BLaER1 (cell line): ENCODE results near the gene TMEM167A.
"Not testable (repeated sequence)": the region's sequence is repeated elsewhere in the genome, so short reads cannot be mapped to it uniquely, and the experiment has no call there.

Experiments used
- H3K27ac ChIP-seq: shearing (Covaris generic); formaldehyde crosslinking; 2 replicates; pipeline ENCODE4 v1.8.1; 2022
- H3K27me3 ChIP-seq: shearing (Covaris generic); formaldehyde crosslinking; 2 replicates; pipeline ENCODE4 v1.8.1; 2022
- H3K36me3 ChIP-seq: shearing (Covaris generic); formaldehyde crosslinking; 2 replicates; pipeline ENCODE4 v1.8.1; 2022
- H3K4me1 ChIP-seq: shearing (Covaris generic); formaldehyde crosslinking; 2 replicates; pipeline ENCODE4 v1.8.1; 2022
- H3K4me2 ChIP-seq: shearing (Covaris generic); formaldehyde crosslinking; 2 replicates; pipeline ENCODE4 v1.8.1; 2022
- H3K4me3 ChIP-seq: shearing (Covaris generic); formaldehyde crosslinking; 2 replicates; pipeline ENCODE4 v1.8.1; 2022
- H3K9ac ChIP-seq: shearing (Covaris generic); formaldehyde crosslinking; 2 replicates; pipeline ENCODE4 v1.8.1; 2022
- H3K9me3 ChIP-seq: shearing (Covaris generic); formaldehyde crosslinking; 2 replicates; pipeline ENCODE4 v1.8.1; 2022
- H4K20me1 ChIP-seq: shearing (Covaris generic); formaldehyde crosslinking; 2 replicates; pipeline ENCODE4 v1.8.1; 2022
- Cebpa-rat ChIP-seq: shearing (Covaris generic); IDR thresholded peaks from 2 replicates; pipeline ENCODE4 v1.8.1; 2022

The TMEM167A gene

GRCh38 chr5:83092619-83093018, 15.4 kb upstream of the TMEM167A start:
- H3K4me1 ChIP-seq, result peaks cover 23% of the 10 kb centered on the region
- H3K36me3 ChIP-seq, result peaks cover 9% of the 10 kb centered on the region; the same call in 1 of the 2 replicates
- H3K4me3 ChIP-seq, result no peak overlapping the region
- no peak overlapping the region for H3K27ac ChIP-seq
- H3K27me3 ChIP-seq, result no peaks in the 10 kb centered on the region
- H3K4me2 ChIP-seq, result peak overlapping the region; percentile 20; the same call in 1 of the 2 replicates
- H4K20me1 ChIP-seq, result no peaks in the 10 kb centered on the region
- no peak overlapping the region for H3K9ac ChIP-seq
- peaks cover 57% of the 10 kb centered on the region for H3K9me3 ChIP-seq
- TF ChIP-seq Cebpa-rat, result no peak

- TF ChIP-seq Cebpa-rat, result no peak
- no peaks in the 10 kb centered on the region for H4K20me1 ChIP-seq
- H3K4me3 ChIP-seq, result no peak overlapping the region
- no peak overlapping the region for H3K9ac ChIP-seq
- no peak overlapping the region for H3K27ac ChIP-seq
- 0 out of 2 replicates have a peak, but pooled peaks cover 4% of the 10 kb centered on the region for H3K36me3 ChIP-seq
- peaks cover 23% of the 10 kb centered on the region for H3K4me1 ChIP-seq
- no peak overlapping the region for H3K4me2 ChIP-seq
- peaks cover 45% of the 10 kb centered on the region for H3K9me3 ChIP-seq
- H3K27me3 ChIP-seq, result no peaks in the 10 kb centered on the region
Observed at GRCh38 chr5:83090169-83090568, 13.0 kb upstream of the TMEM167A start.

GRCh38 chr5:83085106-83085505, 7.9 kb upstream of the TMEM167A start:
- Histone ChIP-seq H3K4me2 (no peak overlapping the region), H3K27me3 (no peaks in the 10 kb centered on the region), H4K20me1 (no peaks in the 10 kb centered on the region), H3K27ac (no peak overlapping the region), H3K9me3 (peaks cover 13% of the 10 kb centered on the region), H3K36me3 (0 out of 2 replicates have a peak, but pooled peaks cover 3% of the 10 kb centered on the region), H3K4me1 (no peaks in the 10 kb centered on the region), H3K9ac (no peak overlapping the region), H3K4me3 (no peak overlapping the region)
- TF ChIP-seq Cebpa-rat, result no peak

GRCh38 chr5:83084336-83084735, 7.1 kb upstream of the TMEM167A start:
- Histone ChIP-seq H3K9me3 (peaks cover 5% of the 10 kb centered on the region; the same call in 1 of the 2 replicates), H3K27ac (no peak overlapping the region), H3K4me1 (no peaks in the 10 kb centered on the region), H3K4me3 (no peak overlapping the region), H4K20me1 (no peaks in the 10 kb centered on the region), H3K9ac (no peak overlapping the region), H3K27me3 (no peaks in the 10 kb centered on the region), H3K36me3 (no peaks in the 10 kb centered on the region), H3K4me2 (no peak overlapping the region)
- no peak for TF ChIP-seq Cebpa-rat

- peaks cover 11% of the 10 kb centered on the region for H3K4me1 ChIP-seq
- H3K36me3 ChIP-seq, result no peaks in the 10 kb centered on the region
- H3K9me3 ChIP-seq, result no peaks in the 10 kb centered on the region
- no peak overlapping the region for H3K27ac ChIP-seq
- H3K4me3 ChIP-seq, result no peak overlapping the region
- H3K4me2 ChIP-seq, result no peak overlapping the region
- no peaks in the 10 kb centered on the region for H3K27me3 ChIP-seq
- no peak overlapping the region for H3K9ac ChIP-seq
- no peak for TF ChIP-seq Cebpa-rat
- no peaks in the 10 kb centered on the region for H4K20me1 ChIP-seq
Observed at GRCh38 chr5:83082750-83083149, 5.6 kb upstream of the TMEM167A start.

GRCh38 chr5:83077662-83078261, 568 bp upstream of the TMEM167A start:
- peaks cover 27% of the 10 kb centered on the region for H3K36me3 ChIP-seq
- H3K4me2 ChIP-seq, result peak overlapping the region; percentile 87
- no peak for TF ChIP-seq Cebpa-rat
- no peaks in the 10 kb centered on the region for H3K27me3 ChIP-seq
- peak overlapping the region; percentile 83 for H3K9ac ChIP-seq
- H3K4me3 ChIP-seq, result peak overlapping the region; percentile 73
- H3K4me1 ChIP-seq, result peaks cover 25% of the 10 kb centered on the region
- peak overlapping the region; percentile 81 for H3K27ac ChIP-seq
- H3K9me3 ChIP-seq, result no peaks in the 10 kb centered on the region
- H4K20me1 ChIP-seq, result peaks cover 22% of the 10 kb centered on the region

GRCh38 chr5:83072966-83073365, 4.2 kb downstream of the TMEM167A start:
- Histone ChIP-seq H4K20me1 (peaks cover 68% of the 10 kb centered on the region), H3K4me2 (no peak overlapping the region), H3K27ac (no peak overlapping the region), H3K9me3 (no peaks in the 10 kb centered on the region), H3K9ac (no peak overlapping the region), H3K27me3 (no peaks in the 10 kb centered on the region), H3K4me1 (peaks cover 15% of the 10 kb centered on the region), H3K4me3 (no peak overlapping the region), H3K36me3 (peaks cover 32% of the 10 kb centered on the region)
- TF ChIP-seq Cebpa-rat, result no peak

GRCh38 chr5:83071286-83072051, 5.7 kb downstream of the TMEM167A start:
- Histone ChIP-seq H3K4me1 (peaks cover 13% of the 10 kb centered on the region), H3K9ac (no peak overlapping the region), H3K27me3 (no peaks in the 10 kb centered on the region), H3K9me3 (no peaks in the 10 kb centered on the region), H3K4me3 (no peak overlapping the region), H3K4me2 (no peak overlapping the region), H3K27ac (no peak overlapping the region), H3K36me3 (peaks cover 40% of the 10 kb centered on the region), H4K20me1 (peaks cover 80% of the 10 kb centered on the region)
- no peak for TF ChIP-seq Cebpa-rat

- H3K27me3 ChIP-seq, result no peaks in the 10 kb centered on the region
- H3K27ac ChIP-seq, result no peak overlapping the region
- H3K9me3 ChIP-seq, result no peaks in the 10 kb centered on the region; the same call in 1 of the 2 replicates
- H3K36me3 ChIP-seq, result peaks cover 37% of the 10 kb centered on the region
- H3K4me1 ChIP-seq, result no peaks in the 10 kb centered on the region
- H4K20me1 ChIP-seq, result peaks cover 95% of the 10 kb centered on the region
- no peak overlapping the region for H3K4me3 ChIP-seq
- no peak overlapping the region for H3K9ac ChIP-seq
- TF ChIP-seq Cebpa-rat, result no peak
- H3K4me2 ChIP-seq, result no peak overlapping the region
Observed at GRCh38 chr5:83069096-83069799, 7.9 kb downstream of the TMEM167A start.

GRCh38 chr5:83067377-83067776, 9.8 kb downstream of the TMEM167A start:
- not testable (repeated sequence) for H3K4me3 ChIP-seq, H3K27me3 ChIP-seq, H3K4me2 ChIP-seq, H3K9ac ChIP-seq, H3K27ac ChIP-seq, H3K9me3 ChIP-seq, H3K4me1 ChIP-seq
- Histone ChIP-seq H4K20me1 (peaks cover 88% of the 10 kb centered on the region), H3K36me3 (peaks cover 31% of the 10 kb centered on the region)
